ENCODE data around the gene PIM1. TPM values are rescaled to one million over a fixed set of nuclear protein-coding genes. Genes with fewer than 3 reads are reported as not detected.

Gene PIM1
- polyA plus RNA-seq, 1 of the 3 experiments (the other 2 are of a cell fraction) = 33.9 TPM

- Histone ChIP-seq H3K27ac (ENCODE audit: low read depth in 2 of 2, low read length in 1 of 2) (peak overlapping the region; percentile 76 to 91; a peak in 3 of 4 replicates), H3K36me3 (replicated peaks in 1 of 2; ENCODE audit: control insufficient read depth in 1 of 2, insufficient read depth in 2 of 2, low read length in 1 of 2) (peaks cover 32 to 35% of the 10 kb centered on the region in 2 experiments), H3K9me3 (no peaks in the 10 kb centered on the region), H3K4me2 (peak overlapping the region; percentile 99), H3K4me3 (ENCODE audit: low read depth in 2 of 2, low read length in 1 of 2) (peak overlapping the region; percentile 89 to 93), H3K9ac (peak overlapping the region; percentile 97), H2AFZ (ENCODE audit: low read depth) (no peak overlapping the region; the same call in 1 of the 2 replicates), H3K27me3 (ENCODE audit: insufficient read depth) (no peaks in the 10 kb centered on the region), H3K4me1 (ENCODE audit: control insufficient read depth in 1 of 2, insufficient read depth in 2 of 2, low read depth in 1 of 2, low read length in 1 of 2) (peaks cover 4 to 19% of the 10 kb centered on the region in 2 experiments; a peak in 3 of 4 replicates), H3F3A (replicated peaks; ENCODE audit: insufficient read depth) (peaks cover 19% of the 10 kb centered on the region), H4K20me1 (ENCODE audit: insufficient read depth) (peaks cover 17% of the 10 kb centered on the region), H3K79me2 (ENCODE audit: insufficient read depth) (peaks cover 29% of the 10 kb centered on the region), H3K9me2 (no peaks in the 10 kb centered on the region)
- WGBS (ENCODE audit: low lambda C conversion rate) = 19% methylated on average over 17 of the region's 17 CpGs
- ChIA-PET CTCF (interaction anchor here (0.6 to 15.1 kb wide), 46 partner anchors 9 to 557 kb away, joined by 3 to 490 read pairs (median 6); partner anchors contain the start of genes C6orf89 and MTCH1), POLR2A (interaction anchor here (1.0 to 3.3 kb wide), 4 partner anchors 70 to 155 kb away, joined by 3 to 27 read pairs (median 5); no protein-coding TSS in a partner anchor)
- peak; percentile 76 for DNase-seq
- no peak for TF ChIP-seq TAF1 (IDR thresholded peaks at IDR 0.05; ENCODE audit: borderline replicate concordance, low read depth, low read length)
- no peak; the same call in 1 of the 2 replicates for TF ChIP-seq YY1 (IDR thresholded peaks at IDR 0.05; ENCODE audit: low read depth)
- TF ChIP-seq MXI1 (IDR thresholded peaks at IDR 0.05; ENCODE audit: low read depth, low read length) = peak; percentile 93
- TF ChIP-seq SIN3A (IDR thresholded peaks at IDR 0.05; ENCODE audit: borderline replicate concordance, low read depth, low read length) = peak; percentile 79
- peak; percentile 87 for TF ChIP-seq USF1 (IDR thresholded peaks at IDR 0.05; ENCODE audit: borderline replicate concordance, low read depth)
- TF ChIP-seq SMC3 (IDR thresholded peaks at IDR 0.05; ENCODE audit: low read depth, low read length) = peak; percentile 99
- TF ChIP-seq RAD21 (IDR thresholded peaks at IDR 0.05; ENCODE audit: low read length) = peak; percentile 96
- TF ChIP-seq CTCF (IDR thresholded peaks at IDR 0.05) = peak; percentile 95
- TF ChIP-seq USF2 (IDR thresholded peaks at IDR 0.05; ENCODE audit: borderline replicate concordance, low read depth, low read length) = peak; percentile 11; the same call in 1 of the 2 replicates
- 0 out of 2 replicates have a peak, but pooled peaks have one; percentile 12 for TF ChIP-seq TCF12 (IDR thresholded peaks at IDR 0.05)
- no peak for TF ChIP-seq GABPA (IDR thresholded peaks at IDR 0.05; ENCODE audit: low read depth)
- no peak; the same call in 1 of the 2 replicates for TF ChIP-seq RXRA (IDR thresholded peaks at IDR 0.05; ENCODE audit: borderline replicate concordance, low read depth)
- TF ChIP-seq EP300 (IDR thresholded peaks at IDR 0.05; ENCODE audit: borderline replicate concordance in 1 of 2, low read depth in 1 of 2, low read length in 1 of 2) = peak in 1 of 2 experiments; percentile 15; a peak in 1 of 4 replicates
- no peak for TF ChIP-seq GATA2 (CRISPR knock-in tag; IDR thresholded peaks at IDR 0.05)
- TF ChIP-seq, protein P1, sequence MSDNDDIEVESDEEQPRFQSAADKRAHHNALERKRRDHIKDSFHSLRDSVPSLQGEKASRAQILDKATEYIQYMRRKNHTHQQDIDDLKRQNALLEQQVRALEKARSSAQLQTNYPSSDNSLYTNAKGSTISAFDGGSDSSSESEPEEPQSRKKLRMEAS (IDR thresholded peaks at IDR 0.05; ENCODE audit: low read depth) = peak; percentile 82; the same call in 1 of the 2 replicates
- TF ChIP-seq, protein P2, sequence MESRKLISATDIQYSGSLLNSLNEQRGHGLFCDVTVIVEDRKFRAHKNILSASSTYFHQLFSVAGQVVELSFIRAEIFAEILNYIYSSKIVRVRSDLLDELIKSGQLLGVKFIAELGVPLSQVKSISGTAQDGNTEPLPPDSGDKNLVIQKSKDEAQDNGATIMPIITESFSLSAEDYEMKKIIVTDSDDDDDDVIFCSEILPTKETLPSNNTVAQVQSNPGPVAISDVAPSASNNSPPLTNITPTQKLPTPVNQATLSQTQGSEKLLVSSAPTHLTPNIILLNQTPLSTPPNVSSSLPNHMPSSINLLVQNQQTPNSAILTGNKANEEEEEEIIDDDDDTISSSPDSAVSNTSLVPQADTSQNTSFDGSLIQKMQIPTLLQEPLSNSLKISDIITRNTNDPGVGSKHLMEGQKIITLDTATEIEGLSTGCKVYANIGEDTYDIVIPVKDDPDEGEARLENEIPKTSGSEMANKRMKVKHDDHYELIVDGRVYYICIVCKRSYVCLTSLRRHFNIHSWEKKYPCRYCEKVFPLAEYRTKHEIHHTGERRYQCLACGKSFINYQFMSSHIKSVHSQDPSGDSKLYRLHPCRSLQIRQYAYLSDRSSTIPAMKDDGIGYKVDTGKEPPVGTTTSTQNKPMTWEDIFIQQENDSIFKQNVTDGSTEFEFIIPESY (IDR thresholded peaks at IDR 0.05; ENCODE audit: borderline replicate concordance, low read depth) = no peak
- no peak for TF ChIP-seq EZH2phosphoT487 (IDR thresholded peaks at IDR 0.05; ENCODE audit: borderline replicate concordance, low read depth)
- TF ChIP-seq FOXM1 (IDR thresholded peaks at IDR 0.05; ENCODE audit: low read depth) = peak; percentile 73
- TF ChIP-seq TEAD4 (IDR thresholded peaks at IDR 0.05; ENCODE audit: borderline replicate concordance, insufficient read depth) = no peak
Observed at GRCh38 chr6:37171970-37172812, 2.2 kb downstream of the PIM1 start.
